NT2/D1 (cell line): ENCODE results near the gene GNPAT.

Experiments
- SUZ12 ChIP-seq: IDR thresholded peaks from 2 replicates; pipeline ENCODE4 v1.6.1; 2011; ENCODE audit not compliant: insufficient read length, insufficient read depth; ENCODE audit errors: extremely low read depth
- YY1 ChIP-seq: IDR thresholded peaks from 2 replicates; pipeline ENCODE4 v1.6.1; 2011; ENCODE audit not compliant: insufficient read length, insufficient read depth

DNA sequence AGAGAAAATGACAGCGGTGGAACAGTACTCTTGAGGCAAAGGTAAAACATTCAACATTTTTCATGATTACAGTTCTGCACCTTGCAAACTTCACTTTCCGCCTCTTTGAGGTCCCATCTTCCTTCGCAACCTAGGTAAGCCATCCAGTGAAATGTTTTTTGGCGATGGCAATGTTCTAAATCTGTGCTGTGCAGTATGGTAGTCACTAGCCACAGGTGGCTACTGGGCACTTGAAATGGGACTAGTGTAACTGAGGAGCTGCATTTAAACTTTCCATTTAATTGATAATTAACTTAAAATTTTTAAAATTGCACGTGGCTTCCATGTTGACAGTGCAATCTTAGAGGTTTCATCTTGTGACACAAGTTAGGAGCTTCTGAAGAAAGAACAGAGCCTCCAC lies 83.6 kb downstream of the GNPAT start:
- no peak for TF ChIP-seq YY1
- no peak for TF ChIP-seq SUZ12
